ENCODE measurements around the gene PEMT.

The PEMT gene

GRCh38 chr17:17511881-17512858 is 79.3 kb downstream of the PEMT start:
- DNase-seq (ENCODE audit: low spot score) = peak; percentile 84
- Histone ChIP-seq H3K4me1 (ENCODE audit: insufficient read depth, poor library complexity, severe bottlenecking) (peaks cover 6% of the 10 kb centered on the region), H3K4me3 (ENCODE audit: severe bottlenecking) (no peak overlapping the region), H3K27me3 (ENCODE audit: insufficient read depth, poor library complexity, severe bottlenecking) (no peaks in the 10 kb centered on the region), H3K9me3 (ENCODE audit: severe bottlenecking) (no peaks in the 10 kb centered on the region), H3K27ac (ENCODE audit: poor library complexity, severe bottlenecking) (no peak overlapping the region), H3K36me3 (ENCODE audit: low read depth) (no peaks in the 10 kb centered on the region)
- ATAC-seq (ENCODE audit: low read depth) = peak; percentile 93
- TF ChIP-seq, protein P1, sequence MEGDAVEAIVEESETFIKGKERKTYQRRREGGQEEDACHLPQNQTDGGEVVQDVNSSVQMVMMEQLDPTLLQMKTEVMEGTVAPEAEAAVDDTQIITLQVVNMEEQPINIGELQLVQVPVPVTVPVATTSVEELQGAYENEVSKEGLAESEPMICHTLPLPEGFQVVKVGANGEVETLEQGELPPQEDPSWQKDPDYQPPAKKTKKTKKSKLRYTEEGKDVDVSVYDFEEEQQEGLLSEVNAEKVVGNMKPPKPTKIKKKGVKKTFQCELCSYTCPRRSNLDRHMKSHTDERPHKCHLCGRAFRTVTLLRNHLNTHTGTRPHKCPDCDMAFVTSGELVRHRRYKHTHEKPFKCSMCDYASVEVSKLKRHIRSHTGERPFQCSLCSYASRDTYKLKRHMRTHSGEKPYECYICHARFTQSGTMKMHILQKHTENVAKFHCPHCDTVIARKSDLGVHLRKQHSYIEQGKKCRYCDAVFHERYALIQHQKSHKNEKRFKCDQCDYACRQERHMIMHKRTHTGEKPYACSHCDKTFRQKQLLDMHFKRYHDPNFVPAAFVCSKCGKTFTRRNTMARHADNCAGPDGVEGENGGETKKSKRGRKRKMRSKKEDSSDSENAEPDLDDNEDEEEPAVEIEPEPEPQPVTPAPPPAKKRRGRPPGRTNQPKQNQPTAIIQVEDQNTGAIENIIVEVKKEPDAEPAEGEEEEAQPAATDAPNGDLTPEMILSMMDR (IDR thresholded peaks at IDR 0.05; ENCODE audit: poor library complexity, severe bottlenecking) = no peak

DNA sequence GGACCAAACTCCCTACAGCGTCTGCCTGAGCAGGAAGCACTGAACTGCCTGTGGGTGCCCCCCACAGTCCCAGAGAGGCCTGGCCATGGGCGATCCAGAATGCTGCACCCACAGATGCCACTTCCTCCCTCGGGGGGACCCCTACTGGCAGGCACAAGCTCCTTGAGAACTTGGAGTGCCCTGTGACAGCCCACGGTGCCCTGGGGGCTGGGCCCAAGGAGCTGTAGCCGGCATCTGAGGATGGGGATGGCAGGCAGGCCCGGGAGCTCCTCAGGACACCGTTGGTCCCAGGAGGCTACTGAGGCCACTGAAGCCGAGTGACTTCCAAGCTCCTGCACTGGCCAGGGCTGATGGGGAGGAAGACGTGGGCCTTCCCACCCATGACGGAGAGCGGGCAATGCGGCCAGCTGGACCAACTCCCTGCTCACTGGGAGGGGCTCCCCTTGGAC is 80.2 kb downstream of the PEMT start:
- H3K27ac ChIP-seq (ENCODE audit: poor library complexity, severe bottlenecking) = no peak overlapping the region
- peaks cover 6% of the 10 kb centered on the region for H3K4me1 ChIP-seq (ENCODE audit: insufficient read depth, poor library complexity, severe bottlenecking)
- no peak for ATAC-seq (ENCODE audit: low read depth)
- DNase-seq (ENCODE audit: low spot score) = peak; percentile 55
- H3K4me3 ChIP-seq (ENCODE audit: severe bottlenecking) = no peak overlapping the region
- no peaks in the 10 kb centered on the region for H3K27me3 ChIP-seq (ENCODE audit: insufficient read depth, poor library complexity, severe bottlenecking)
- TF ChIP-seq, protein P1 (IDR thresholded peaks at IDR 0.05; ENCODE audit: poor library complexity, severe bottlenecking) = no peak
- H3K9me3 ChIP-seq (ENCODE audit: severe bottlenecking) = no peaks in the 10 kb centered on the region
- no peaks in the 10 kb centered on the region for H3K36me3 ChIP-seq (ENCODE audit: low read depth)

- Histone ChIP-seq H3K27ac (ENCODE audit: poor library complexity, severe bottlenecking) (no peak overlapping the region), H3K4me3 (ENCODE audit: severe bottlenecking) (no peak overlapping the region), H3K27me3 (ENCODE audit: insufficient read depth, poor library complexity, severe bottlenecking) (no peaks in the 10 kb centered on the region), H3K36me3 (ENCODE audit: low read depth) (no peaks in the 10 kb centered on the region), H3K4me1 (ENCODE audit: insufficient read depth, poor library complexity, severe bottlenecking) (peaks cover 6% of the 10 kb centered on the region), H3K9me3 (ENCODE audit: severe bottlenecking) (no peaks in the 10 kb centered on the region)
- no peak for ATAC-seq (ENCODE audit: low read depth)
- peak; percentile 57 for DNase-seq (ENCODE audit: low spot score)
- TF ChIP-seq, protein P1 (IDR thresholded peaks at IDR 0.05; ENCODE audit: poor library complexity, severe bottlenecking) = no peak
These were observed 80.8 kb downstream of the PEMT start for GRCh38 chr17:17510456-17511292.

- peaks cover 6% of the 10 kb centered on the region for H3K4me1 ChIP-seq (ENCODE audit: insufficient read depth, poor library complexity, severe bottlenecking)
- H3K27ac ChIP-seq (ENCODE audit: poor library complexity, severe bottlenecking) = no peak overlapping the region
- DNase-seq (ENCODE audit: low spot score) (peak; percentile 48), ATAC-seq (ENCODE audit: low read depth) (no peak)
- H3K4me3 ChIP-seq (ENCODE audit: severe bottlenecking) = no peak overlapping the region
- no peaks in the 10 kb centered on the region for H3K9me3 ChIP-seq (ENCODE audit: severe bottlenecking)
- no peaks in the 10 kb centered on the region for H3K36me3 ChIP-seq (ENCODE audit: low read depth)
- H3K27me3 ChIP-seq (ENCODE audit: insufficient read depth, poor library complexity, severe bottlenecking) = no peaks in the 10 kb centered on the region
- TF ChIP-seq, protein P1 (IDR thresholded peaks at IDR 0.05; ENCODE audit: poor library complexity, severe bottlenecking) = no peak
These were observed 81.7 kb downstream of the PEMT start for GRCh38 chr17:17509601-17510425.

All from RWPE2 (cell line).